Right lobe of liver (tissue), 6 donors: Measurements from ENCODE around the gene GIGYF2. TPM values are rescaled to one million over a fixed set of nuclear protein-coding genes. Genes with fewer than 3 reads are reported as not detected.
"Not testable (repeated sequence)": the region's sequence is repeated elsewhere in the genome, so short reads cannot be mapped to it uniquely, and the experiment has no call there.

ENCODE experiments used
- ATAC-seq, 4 donors: fragments of 200-7000 bp; cut with Tn5 transposase; one replicate each; pipeline ENCODE4 v1.9.1; 2020; ENCODE audit warnings: mild to moderate bottlenecking in 4 of 4, moderate library complexity in 4 of 4
- DNase-seq, 3 donors: peaks; one replicate each; pipeline ENCODE4 v3.0.0-alpha.2; 2020
- H3K27ac ChIP-seq, 3 donors: fragments of 200-600 bp; one replicate each; pipeline ENCODE4 v1.8.0; 2022
- H3K27me3 ChIP-seq, 2 donors: fragments of 200-600 bp; one replicate each; pipeline ENCODE4 v1.8.0; 2022
- H3K36me3 ChIP-seq, 4 donors: fragments of 200-600 bp; sonication (generic) in 1 of 4; one replicate each; pipeline versions ENCODE4 v1.5.1 to v1.8.0; 2017 to 2022; ENCODE audit warnings: control low read depth in 1 of 4
- H3K4me1 ChIP-seq, 4 donors: fragments of 200-600 bp; sonication (generic) in 1 of 4; one replicate each; pipeline versions ENCODE4 v1.5.1 to v1.8.0; 2017 to 2022; ENCODE audit warnings: control low read depth in 1 of 4
- H3K4me3 ChIP-seq, 3 donors: fragments of 200-600 bp; one replicate each; pipeline ENCODE4 v1.8.0; 2022
- H3K9me3 ChIP-seq, 4 donors: fragments of 200-600 bp; sonication (generic) in 1 of 4; one replicate each; pipeline versions ENCODE4 v1.5.1 to v1.8.0; 2017 to 2022; ENCODE audit warnings: control low read depth in 1 of 4
- CTCF ChIP-seq, 4 donors: fragments of 200-600 bp in 3 of 4; fragments of 450-650 bp in 1 of 4; IDR thresholded peaks; one replicate each; pipeline versions ENCODE4 v1.5.1 to v1.8.0; 2016 to 2022; ENCODE audit warnings: antibody characterized with exemption in 4 of 4, mild to moderate bottlenecking in 2 of 4
- POLR2A ChIP-seq: fragments of 450-650 bp; IDR thresholded peaks from one replicate; pipeline ENCODE4 v1.6.1; 2017; ENCODE audit warnings: antibody characterized with exemption, mild to moderate bottlenecking
- WGBS: methylation state at CpG from one replicate; pipeline ENCODE4 v1.1.6; 2018; ENCODE audit warnings: low coverage, low lambda C conversion rate; ENCODE audit not compliant: insufficient coverage; ENCODE audit errors: missing lambda C conversion rate; 5-methylcytosine and 5-hydroxymethylcytosine counted together
- intact Hi-C, 2 donors: fragments of 100-400 bp; cut with DNase I; formaldehyde crosslinking; loops; one replicate each; pipeline versions ENCODE4 v1.11.2 to v1.14.1; 2022
- total RNA-seq, 6 experiments: library from RNA; depleted of rRNA in 2 of 6; stranded (reverse); fragments of >200 nt in 2 of 6; fragmentation: NEBNext Ultra II Directional in 3 of 6; extraction: Animal tissue kit (Norgen Biotek cat#: 25700) in 3 of 6; gene quantifications; one replicate each; pipeline versions ENCODE4 v1.1.0 to v1.2.4, GENCODE V29; 2016 to 2023
- donor health status: DM: no; HTN: yes; CAD: no.
- donor health status: DM: no; HTN: no; CAD: no.
- donor health status: DM: no; HTN: no; CAD: no.
- donor health status: DM: no; HTN: yes; CAD: no.
- donor health status: DM: no; HTN: yes; CAD: no.

The GIGYF2 gene
- total RNA-seq, 6 experiments from 2014 or later, result 25.7 to 35.0 (median 32.6) TPM

- DNase-seq (no peak), ATAC-seq (no peak)
- Histone ChIP-seq H3K36me3 (peaks cover 0 to 58% (median 17%) of the 10 kb centered on the region in 4 donors), H3K4me1 (peaks cover 0 to 10% (median 4%) of the 10 kb centered on the region in 4 donors), H3K9me3 (no peaks in the 10 kb centered on the region), H3K27me3 (no peaks in the 10 kb centered on the region), H3K27ac (no peak overlapping the region), H3K4me3 (no peak overlapping the region)
- TF ChIP-seq CTCF (IDR thresholded peaks at IDR 0.05) (no peak), POLR2A (no peak)
- WGBS, result 25% methylated on average over 2 of the region's 2 CpGs
- intact Hi-C loops, result no loop called here
These were observed 145.6 kb downstream of the GIGYF2 start for GRCh38 chr2:232842689-232843088.

- peak in 2 of 4 donors; percentile 11 to 12 for TF ChIP-seq CTCF (IDR thresholded peaks at IDR 0.05)
- no peak for TF ChIP-seq POLR2A
- peaks cover 0 to 70% (median 19%) of the 10 kb centered on the region in 4 donors for H3K36me3 ChIP-seq
- no peaks in the 10 kb centered on the region for H3K27me3 ChIP-seq
- no peak overlapping the region for H3K4me3 ChIP-seq
- WGBS, result 85% methylated on average over 3 of the region's 3 CpGs
- peaks cover 0 to 10% (median under 1%) of the 10 kb centered on the region in 4 donors for H3K4me1 ChIP-seq
- H3K9me3 ChIP-seq, result no peaks in the 10 kb centered on the region
- no peak for ATAC-seq
- intact Hi-C loops, result no loop called here
- no peak overlapping the region for H3K27ac ChIP-seq
- no peak for DNase-seq
These were observed 146.7 kb downstream of the GIGYF2 start for GRCh38 chr2:232843834-232844233.

- peak; percentile 64 to 75 (median 74) for ATAC-seq
- Histone ChIP-seq H3K27me3 (no peaks in the 10 kb centered on the region), H3K4me3 (no peak overlapping the region), H3K36me3 (peaks cover 0 to 78% (median 12%) of the 10 kb centered on the region in 4 donors), H3K4me1 (peaks cover 0 to 10% (median 0%) of the 10 kb centered on the region in 4 donors), H3K27ac (peak overlapping the region in 1 of 3 donors; percentile 27), H3K9me3 (no peaks in the 10 kb centered on the region)
- TF ChIP-seq CTCF (IDR thresholded peaks at IDR 0.05), result no peak
- TF ChIP-seq POLR2A, result no peak
- DNase-seq, result no peak
- intact Hi-C loops, result no loop called here
These were observed 148.9 kb downstream of the GIGYF2 start for GRCh38 chr2:232846055-232846454.

GRCh38 chr2:232850039-232850438 lies 152.9 kb downstream of the GIGYF2 start:
- peak in 3 of 4 donors; percentile 22 to 38 (median 35) for ATAC-seq
- TF ChIP-seq POLR2A (no peak), CTCF (IDR thresholded peaks at IDR 0.05) (no peak)
- WGBS, result 82% methylated on average over 3 of the region's 3 CpGs
- Histone ChIP-seq H3K27ac (no peak overlapping the region), H3K9me3 (no peaks in the 10 kb centered on the region), H3K4me3 (no peak overlapping the region), H3K27me3 (no peaks in the 10 kb centered on the region), H3K36me3 (peaks cover 0 to 51% (median 6%) of the 10 kb centered on the region in 4 donors), H3K4me1 (peaks cover 0 to 11% (median 5%) of the 10 kb centered on the region in 4 donors)
- intact Hi-C loops, result no loop called here
- DNase-seq, result no peak

GRCh38 chr2:232852081-232852480 lies 154.9 kb downstream of the GIGYF2 start:
- DNase-seq, ATAC-seq, intact Hi-C loops, H3K27me3 ChIP-seq, H3K27ac ChIP-seq, H3K4me3 ChIP-seq, H3K9me3 ChIP-seq: not testable (repeated sequence)
- Histone ChIP-seq H3K36me3 (peaks cover 0 to 43% (median 5%) of the 10 kb centered on the region in 4 donors), H3K4me1 (peaks cover 0 to 23% (median 5%) of the 10 kb centered on the region in 4 donors)
- WGBS, result 80% methylated on average over 9 of the region's 11 CpGs
